GM19438 (cell line): ENCODE data around the gene ANKRD33B.
"Not testable (repeated sequence)": the region's sequence is repeated elsewhere in the genome, so short reads cannot be mapped to it uniquely, and the experiment has no call there.

ENCODE experiments used
- ATAC-seq: cut with Tn5 transposase; IDR thresholded peaks from one replicate; pipeline ENCODE4 v1.9.1; 2021; ENCODE audit warnings: low read depth; ENCODE audit not compliant: unreplicated experiment

ANKRD33B gene

GRCh38 chr5:10610058-10610457 lies 46.2 kb downstream of the ANKRD33B start:
- no peak for ATAC-seq

GRCh38 chr5:10611290-10611689 lies 47.4 kb downstream of the ANKRD33B start:
- ATAC-seq: no peak

GRCh38 chr5:10612251-10612650 lies 48.4 kb downstream of the ANKRD33B start:
- no peak for ATAC-seq

- ATAC-seq: no peak
Observed at GRCh38 chr5:10615693-10616092, 51.8 kb downstream of the ANKRD33B start.

GRCh38 chr5:10617103-10617502 lies 53.2 kb downstream of the ANKRD33B start:
- ATAC-seq: no peak

- ATAC-seq: no peak
Observed at GRCh38 chr5:10618311-10618710, 54.4 kb downstream of the ANKRD33B start.

GRCh38 chr5:10619649-10620048 lies 55.8 kb downstream of the ANKRD33B start:
- no peak for ATAC-seq

GRCh38 chr5:10620346-10620745 lies 56.5 kb downstream of the ANKRD33B start:
- ATAC-seq: no peak

- ATAC-seq: no peak
Observed at GRCh38 chr5:10621832-10622231, 58.0 kb downstream of the ANKRD33B start.

- no peak for ATAC-seq
Observed at GRCh38 chr5:10622810-10623209, 58.9 kb downstream of the ANKRD33B start.

- no peak for ATAC-seq
Observed at GRCh38 chr5:10623305-10623910, 59.5 kb downstream of the ANKRD33B start.

GRCh38 chr5:10624206-10624605 lies 60.3 kb downstream of the ANKRD33B start:
- ATAC-seq: no peak

GRCh38 chr5:10624679-10625078 lies 60.8 kb downstream of the ANKRD33B start:
- no peak for ATAC-seq

- no peak for ATAC-seq
Observed at GRCh38 chr5:10625700-10626472, 62.0 kb downstream of the ANKRD33B start.

GRCh38 chr5:10626473-10627013 lies 62.7 kb downstream of the ANKRD33B start:
- no peak for ATAC-seq

- peak; percentile 17 for ATAC-seq
Observed at GRCh38 chr5:10627160-10627701, 63.4 kb downstream of the ANKRD33B start.

- no peak for ATAC-seq
Observed at GRCh38 chr5:10628601-10629000, 64.7 kb downstream of the ANKRD33B start.

GRCh38 chr5:10629682-10630081 lies 65.8 kb downstream of the ANKRD33B start:
- no peak for ATAC-seq

- no peak for ATAC-seq
Observed at GRCh38 chr5:10630126-10630525, 66.3 kb downstream of the ANKRD33B start.

- ATAC-seq: not testable (repeated sequence)
Observed at GRCh38 chr5:10630744-10631143, 66.9 kb downstream of the ANKRD33B start.

GRCh38 chr5:10631316-10631996 lies 67.6 kb downstream of the ANKRD33B start:
- peak; percentile 6 for ATAC-seq
